Right atrium auricular region (tissue), 2 donors: ENCODE measurements around the gene ZBTB7C. TPM values are rescaled to one million over a fixed set of nuclear protein-coding genes. Genes with fewer than 3 reads are reported as not detected.

Source experiments
- DNase-seq: peaks from one replicate; pipeline ENCODE4 v3.0.0-alpha.2; 2019; ENCODE audit warnings: low spot score
- H3K27ac ChIP-seq, 2 donors: fragments of 200-600 bp; sonication (generic); 1 replicate in 1 of 2; 2 replicates in 1 of 2; pipeline ENCODE4 v1.5.1; 2016 to 2019
- H3K27me3 ChIP-seq, 2 donors: fragments of 200-600 bp; sonication (generic); one replicate each; pipeline versions ENCODE4 v1.5.1 to v1.6.0; 2017 to 2019
- H3K36me3 ChIP-seq: fragments of 200-600 bp; sonication (generic); one replicate; pipeline ENCODE4 v1.5.1; 2016
- H3K4me1 ChIP-seq, 2 donors: fragments of 200-600 bp; sonication (generic); one replicate each; pipeline versions ENCODE4 v1.5.1 to v1.6.0; 2017 to 2019
- H3K4me3 ChIP-seq, 2 donors: fragments of 200-600 bp; sonication (generic); 1 replicate in 1 of 2; 2 replicates in 1 of 2; pipeline ENCODE4 v1.5.1; 2017 to 2019; ENCODE audit warnings: mild to moderate bottlenecking in 1 of 2, moderate library complexity in 1 of 2
- H3K9me3 ChIP-seq, 2 donors: fragments of 200-600 bp; sonication (generic); one replicate each; pipeline ENCODE4 v1.5.1; 2019
- total RNA-seq, 2 donors: library from RNA; depleted of rRNA; stranded (reverse); fragments of >200 nt; gene quantifications; one replicate each; pipeline ENCODE4 v1.1.0, GENCODE V29; 2016
- TF ChIP-seq, protein P1 (sequence below), 2 donors: fragments of 200-600 bp; sonication (generic); IDR thresholded peaks; one replicate each; pipeline ENCODE4 v1.5.1; 2019; ENCODE audit warnings: antibody characterized with exemption in 2 of 2

The ZBTB7C gene
- total RNA-seq, 2 donors from 2014 or later, result 1.8 to 7.7 TPM

- no peaks in the 10 kb centered on the region for H3K27me3 ChIP-seq
- H3K27ac ChIP-seq, result no peak overlapping the region
- TF ChIP-seq, protein P1, sequence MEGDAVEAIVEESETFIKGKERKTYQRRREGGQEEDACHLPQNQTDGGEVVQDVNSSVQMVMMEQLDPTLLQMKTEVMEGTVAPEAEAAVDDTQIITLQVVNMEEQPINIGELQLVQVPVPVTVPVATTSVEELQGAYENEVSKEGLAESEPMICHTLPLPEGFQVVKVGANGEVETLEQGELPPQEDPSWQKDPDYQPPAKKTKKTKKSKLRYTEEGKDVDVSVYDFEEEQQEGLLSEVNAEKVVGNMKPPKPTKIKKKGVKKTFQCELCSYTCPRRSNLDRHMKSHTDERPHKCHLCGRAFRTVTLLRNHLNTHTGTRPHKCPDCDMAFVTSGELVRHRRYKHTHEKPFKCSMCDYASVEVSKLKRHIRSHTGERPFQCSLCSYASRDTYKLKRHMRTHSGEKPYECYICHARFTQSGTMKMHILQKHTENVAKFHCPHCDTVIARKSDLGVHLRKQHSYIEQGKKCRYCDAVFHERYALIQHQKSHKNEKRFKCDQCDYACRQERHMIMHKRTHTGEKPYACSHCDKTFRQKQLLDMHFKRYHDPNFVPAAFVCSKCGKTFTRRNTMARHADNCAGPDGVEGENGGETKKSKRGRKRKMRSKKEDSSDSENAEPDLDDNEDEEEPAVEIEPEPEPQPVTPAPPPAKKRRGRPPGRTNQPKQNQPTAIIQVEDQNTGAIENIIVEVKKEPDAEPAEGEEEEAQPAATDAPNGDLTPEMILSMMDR (IDR thresholded peaks at IDR 0.05), result no peak
- no peak for DNase-seq
- H3K36me3 ChIP-seq, result no peaks in the 10 kb centered on the region
- no peaks in the 10 kb centered on the region for H3K4me1 ChIP-seq
- no peaks in the 10 kb centered on the region for H3K9me3 ChIP-seq
- no peak overlapping the region for H3K4me3 ChIP-seq
Measured at GRCh38 chr18:48098007-48098406, 311.2 kb downstream of the ZBTB7C start.

DNA sequence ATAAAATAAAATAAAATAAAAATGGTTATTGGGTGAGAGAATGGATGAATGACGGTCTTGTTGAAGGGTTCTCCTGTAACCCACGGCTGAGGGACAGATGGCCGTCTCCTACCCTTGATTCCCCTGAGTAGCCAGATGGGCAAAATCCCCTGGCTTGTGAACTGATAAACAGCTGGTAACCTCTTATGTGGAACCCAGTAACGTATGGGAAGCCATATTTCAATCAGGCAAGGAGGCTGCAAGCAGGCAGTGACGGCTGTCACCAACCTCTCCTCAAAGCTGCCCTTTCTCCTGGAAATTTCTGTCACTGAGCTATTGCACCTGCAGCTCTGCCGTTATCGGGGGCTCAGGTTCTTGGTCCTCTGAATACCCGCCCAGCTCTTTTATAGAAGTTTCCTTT, 313.5 kb downstream of the ZBTB7C start:
- H3K9me3 ChIP-seq, result no peaks in the 10 kb centered on the region
- H3K4me3 ChIP-seq, result no peak overlapping the region
- no peaks in the 10 kb centered on the region for H3K36me3 ChIP-seq
- TF ChIP-seq, protein P1 (IDR thresholded peaks at IDR 0.05), result no peak
- H3K4me1 ChIP-seq, result no peaks in the 10 kb centered on the region
- DNase-seq, result no peak
- no peak overlapping the region for H3K27ac ChIP-seq
- no peaks in the 10 kb centered on the region for H3K27me3 ChIP-seq

- H3K27ac ChIP-seq, result no peak overlapping the region
- no peaks in the 10 kb centered on the region for H3K27me3 ChIP-seq
- no peaks in the 10 kb centered on the region for H3K36me3 ChIP-seq
- no peak overlapping the region for H3K4me3 ChIP-seq
- no peaks in the 10 kb centered on the region for H3K9me3 ChIP-seq
- no peak for DNase-seq
- H3K4me1 ChIP-seq, result no peaks in the 10 kb centered on the region
- TF ChIP-seq, protein P1 (IDR thresholded peaks at IDR 0.05), result no peak
Measured at GRCh38 chr18:48093104-48093503, 316.1 kb downstream of the ZBTB7C start.

DNA sequence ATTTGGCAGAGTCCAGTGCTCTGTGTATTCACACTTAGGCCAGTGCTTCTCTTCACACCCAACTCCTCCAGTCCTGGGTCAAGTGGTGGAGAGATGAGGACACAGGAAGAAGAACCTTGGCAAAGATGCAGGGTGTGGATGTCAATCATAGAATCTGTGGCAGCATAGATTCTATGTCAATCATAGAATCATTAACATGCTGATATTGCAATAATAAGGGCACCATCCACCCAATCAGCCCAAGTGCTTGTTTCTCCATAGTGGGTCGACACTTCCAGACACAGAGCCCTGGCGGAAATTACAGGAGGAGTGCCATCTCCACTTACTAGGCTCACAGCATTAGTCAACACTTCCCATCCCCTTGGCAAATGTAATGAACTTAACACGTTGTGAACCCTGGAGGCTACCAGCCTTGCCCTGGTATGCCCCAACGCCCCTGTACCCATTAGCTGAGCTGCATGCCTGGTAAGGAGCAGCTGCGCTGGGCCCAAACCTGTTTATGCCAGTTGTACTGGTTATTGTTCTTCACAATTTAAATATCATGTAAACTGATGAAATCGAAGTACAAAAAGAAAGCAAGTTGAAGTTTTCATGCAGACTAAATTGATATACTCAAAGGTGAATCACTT, 317.2 kb downstream of the ZBTB7C start:
- TF ChIP-seq, protein P1 (IDR thresholded peaks at IDR 0.05), result no peak
- Histone ChIP-seq H3K9me3 (no peaks in the 10 kb centered on the region), H3K27me3 (no peaks in the 10 kb centered on the region), H3K27ac (no peak overlapping the region), H3K4me3 (no peak overlapping the region), H3K4me1 (no peaks in the 10 kb centered on the region), H3K36me3 (no peaks in the 10 kb centered on the region)
- DNase-seq, result no peak

DNA sequence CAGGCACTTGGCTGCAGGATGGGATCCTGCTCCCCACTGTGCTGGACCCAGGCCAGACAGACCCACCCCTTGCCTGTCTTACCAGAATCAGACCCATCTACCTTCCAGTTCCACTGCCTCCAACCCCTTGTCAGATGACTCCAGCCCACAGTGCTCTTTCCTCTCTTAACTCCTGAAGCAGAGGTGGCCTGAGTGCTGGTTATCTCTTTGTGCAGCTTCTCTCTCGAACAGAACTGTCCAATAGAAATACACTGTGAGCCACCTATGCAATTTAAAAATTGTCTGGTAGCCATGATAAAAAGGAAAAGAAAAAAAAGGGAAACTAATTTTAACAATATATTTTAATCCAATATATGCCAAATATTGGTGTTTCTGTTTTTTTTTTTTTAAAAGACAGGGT, 318.5 kb downstream of the ZBTB7C start:
- Histone ChIP-seq H3K36me3 (no peaks in the 10 kb centered on the region), H3K27ac (no peak overlapping the region), H3K27me3 (no peaks in the 10 kb centered on the region), H3K9me3 (no peaks in the 10 kb centered on the region), H3K4me3 (no peak overlapping the region), H3K4me1 (no peaks in the 10 kb centered on the region)
- no peak for DNase-seq
- TF ChIP-seq, protein P1 (IDR thresholded peaks at IDR 0.05), result no peak

DNA sequence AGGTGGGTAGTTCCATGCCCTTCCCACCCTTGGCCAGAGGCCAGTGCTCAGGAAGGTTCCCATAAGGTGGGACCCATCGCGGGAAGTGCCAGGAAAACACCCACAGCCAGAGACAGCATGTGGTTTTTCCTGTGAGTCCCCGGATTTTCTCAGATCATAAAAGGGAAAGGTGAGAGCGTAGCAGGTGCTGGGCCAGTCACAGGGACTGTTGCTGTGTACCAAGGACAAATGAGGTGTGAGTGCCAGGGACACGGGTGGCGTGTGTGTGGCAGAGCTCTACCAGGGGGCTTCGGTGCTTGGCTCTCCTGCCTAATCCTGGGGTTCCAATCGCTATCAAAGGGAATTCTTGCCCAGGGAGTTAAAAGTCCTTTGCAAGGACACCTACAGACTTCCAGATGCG, 319.2 kb downstream of the ZBTB7C start:
- TF ChIP-seq, protein P1 (IDR thresholded peaks at IDR 0.05), result no peak
- Histone ChIP-seq H3K27ac (no peak overlapping the region), H3K27me3 (no peaks in the 10 kb centered on the region), H3K4me1 (no peaks in the 10 kb centered on the region), H3K4me3 (no peak overlapping the region), H3K9me3 (no peaks in the 10 kb centered on the region), H3K36me3 (no peaks in the 10 kb centered on the region)
- no peak for DNase-seq
